GM20000 (cell line): ENCODE data around the gene EPX.
"Not testable (repeated sequence)": the region's sequence is repeated elsewhere in the genome, so short reads cannot be mapped to it uniquely, and the experiment has no call there.

Experiments used
- DNase-seq: peaks from one replicate; pipeline ENCODE4 v3.0.0; 2012; ENCODE audit warnings: low spot score
- TF ChIP-seq, protein P1 (sequence below): IDR thresholded peaks from 2 replicates; pipeline ENCODE4 v1.5.1; 2012; ENCODE audit warnings: mild to moderate bottlenecking, control low read depth; ENCODE audit errors: extremely low read depth, missing control alignments

Gene EPX, protein sequence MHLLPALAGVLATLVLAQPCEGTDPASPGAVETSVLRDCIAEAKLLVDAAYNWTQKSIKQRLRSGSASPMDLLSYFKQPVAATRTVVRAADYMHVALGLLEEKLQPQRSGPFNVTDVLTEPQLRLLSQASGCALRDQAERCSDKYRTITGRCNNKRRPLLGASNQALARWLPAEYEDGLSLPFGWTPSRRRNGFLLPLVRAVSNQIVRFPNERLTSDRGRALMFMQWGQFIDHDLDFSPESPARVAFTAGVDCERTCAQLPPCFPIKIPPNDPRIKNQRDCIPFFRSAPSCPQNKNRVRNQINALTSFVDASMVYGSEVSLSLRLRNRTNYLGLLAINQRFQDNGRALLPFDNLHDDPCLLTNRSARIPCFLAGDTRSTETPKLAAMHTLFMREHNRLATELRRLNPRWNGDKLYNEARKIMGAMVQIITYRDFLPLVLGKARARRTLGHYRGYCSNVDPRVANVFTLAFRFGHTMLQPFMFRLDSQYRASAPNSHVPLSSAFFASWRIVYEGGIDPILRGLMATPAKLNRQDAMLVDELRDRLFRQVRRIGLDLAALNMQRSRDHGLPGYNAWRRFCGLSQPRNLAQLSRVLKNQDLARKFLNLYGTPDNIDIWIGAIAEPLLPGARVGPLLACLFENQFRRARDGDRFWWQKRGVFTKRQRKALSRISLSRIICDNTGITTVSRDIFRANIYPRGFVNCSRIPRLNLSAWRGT

DNA sequence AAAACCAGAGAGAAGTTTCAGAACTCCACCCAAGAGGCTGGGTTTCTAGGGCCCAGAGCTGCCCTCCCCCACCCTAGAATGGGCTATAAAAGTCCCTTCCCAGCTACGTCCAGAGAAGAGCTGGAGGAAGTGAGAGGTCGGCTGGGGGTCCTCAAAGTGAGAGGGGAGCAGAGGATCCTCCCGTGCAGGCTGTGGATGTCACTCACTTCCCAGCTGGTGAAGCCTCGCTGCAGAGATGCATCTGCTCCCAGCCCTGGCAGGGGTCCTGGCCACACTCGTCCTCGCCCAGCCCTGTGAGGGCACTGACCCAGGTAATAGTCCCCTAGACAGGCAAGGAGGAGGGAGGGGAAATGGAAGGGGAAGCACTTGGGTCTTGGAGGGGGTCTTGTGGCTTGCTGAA lies at the start of gene EPX:
Gene EPX, plus strand, starts transcription at position 115 of the 400 bp plus-strand sequence. Its CDS starts 121 bp downstream, at position 236.
- TF ChIP-seq, protein P1, sequence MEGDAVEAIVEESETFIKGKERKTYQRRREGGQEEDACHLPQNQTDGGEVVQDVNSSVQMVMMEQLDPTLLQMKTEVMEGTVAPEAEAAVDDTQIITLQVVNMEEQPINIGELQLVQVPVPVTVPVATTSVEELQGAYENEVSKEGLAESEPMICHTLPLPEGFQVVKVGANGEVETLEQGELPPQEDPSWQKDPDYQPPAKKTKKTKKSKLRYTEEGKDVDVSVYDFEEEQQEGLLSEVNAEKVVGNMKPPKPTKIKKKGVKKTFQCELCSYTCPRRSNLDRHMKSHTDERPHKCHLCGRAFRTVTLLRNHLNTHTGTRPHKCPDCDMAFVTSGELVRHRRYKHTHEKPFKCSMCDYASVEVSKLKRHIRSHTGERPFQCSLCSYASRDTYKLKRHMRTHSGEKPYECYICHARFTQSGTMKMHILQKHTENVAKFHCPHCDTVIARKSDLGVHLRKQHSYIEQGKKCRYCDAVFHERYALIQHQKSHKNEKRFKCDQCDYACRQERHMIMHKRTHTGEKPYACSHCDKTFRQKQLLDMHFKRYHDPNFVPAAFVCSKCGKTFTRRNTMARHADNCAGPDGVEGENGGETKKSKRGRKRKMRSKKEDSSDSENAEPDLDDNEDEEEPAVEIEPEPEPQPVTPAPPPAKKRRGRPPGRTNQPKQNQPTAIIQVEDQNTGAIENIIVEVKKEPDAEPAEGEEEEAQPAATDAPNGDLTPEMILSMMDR, result no peak
- no peak for DNase-seq

DNA sequence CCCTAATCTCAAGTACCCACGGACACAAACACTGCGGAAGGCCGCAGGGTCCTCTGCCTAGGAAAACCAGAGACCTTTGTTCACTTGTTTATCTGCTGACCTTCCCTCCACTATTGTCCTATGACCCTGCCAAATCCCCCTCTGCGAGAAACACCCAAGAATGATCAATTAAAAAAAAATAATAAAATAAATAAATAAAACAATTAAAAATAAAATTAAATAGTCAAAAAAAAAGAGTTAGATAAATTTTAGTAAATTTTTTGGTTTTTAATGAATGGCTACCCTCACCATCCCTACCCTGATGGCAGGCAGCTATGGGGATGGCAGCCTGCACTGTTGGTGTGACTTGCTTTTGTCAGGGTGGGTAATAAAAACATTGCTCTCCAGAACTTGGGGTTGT lies 49.2 kb upstream of the EPX start:
- DNase-seq, result not testable (repeated sequence)

DNA sequence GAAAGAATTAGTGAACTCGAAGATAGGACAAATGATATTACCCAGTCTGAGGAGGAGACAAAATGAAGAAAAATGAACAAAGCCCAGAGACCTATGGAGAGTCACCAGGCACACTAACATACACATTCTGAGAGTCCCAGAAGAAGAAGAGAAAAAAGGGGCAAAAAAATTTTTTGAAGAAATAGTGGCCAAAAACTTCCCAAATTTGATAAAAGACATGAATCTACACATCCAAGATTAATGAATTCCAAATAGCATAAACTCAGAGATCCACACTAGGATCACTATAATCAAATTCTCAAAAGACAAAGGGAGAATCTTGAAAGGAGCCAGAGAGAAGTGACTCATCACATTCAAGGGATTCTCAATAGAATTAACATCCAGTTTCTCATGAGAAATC lies 47.7 kb upstream of the EPX start:
- no peak for DNase-seq
- TF ChIP-seq, protein P1, result no peak

DNA sequence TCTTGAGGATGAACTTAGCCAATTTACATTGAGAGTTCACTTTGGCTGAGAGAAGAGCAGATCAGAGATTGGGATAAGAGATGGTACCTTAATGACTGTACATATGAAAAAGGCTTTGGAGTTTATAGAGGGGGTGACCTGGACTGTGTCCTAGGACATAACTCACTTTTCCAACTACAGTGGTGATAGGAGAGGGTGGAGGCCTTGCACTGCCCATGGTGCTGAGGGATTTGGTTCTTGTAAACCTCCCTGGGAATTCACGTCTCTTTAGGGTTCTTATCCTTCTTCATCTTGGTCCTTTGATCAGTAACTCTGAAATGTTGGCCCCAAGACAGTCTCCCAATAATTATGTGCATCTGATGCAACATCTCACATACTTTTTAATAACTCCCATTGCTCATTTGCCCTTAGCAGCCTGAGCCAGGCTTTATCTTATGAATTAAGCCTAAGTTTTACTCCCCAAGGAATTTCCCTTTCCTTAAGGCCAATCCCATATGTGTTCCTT lies 44.5 kb upstream of the EPX start, which contains the start of gene OR4D1:
Gene OR4D1, plus strand, starts transcription at position 455 of the 505 bp plus-strand sequence. CDS start 6,770 bp downstream, outside the sequence.
- no peak for DNase-seq
- TF ChIP-seq, protein P1, result no peak

DNA sequence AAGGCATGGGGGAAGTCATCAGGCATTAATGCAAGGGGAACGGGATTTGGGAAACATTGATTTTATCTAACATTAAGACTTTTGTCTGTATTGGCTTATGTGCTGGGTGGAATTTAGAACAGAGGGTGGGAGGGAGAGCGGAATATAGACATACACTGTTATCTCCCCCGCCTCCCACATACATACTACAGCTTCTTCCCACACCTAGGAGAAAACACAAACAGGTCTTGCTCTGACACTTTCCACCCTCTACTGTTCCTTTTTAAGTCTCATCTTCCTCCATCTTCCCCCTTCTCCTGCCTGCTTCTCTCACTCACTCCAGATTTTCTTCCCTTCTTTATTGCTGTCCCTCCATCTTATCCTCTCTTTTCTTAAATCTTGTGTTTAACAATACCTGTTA lies 43.9 kb upstream of the EPX start:
- DNase-seq, result no peak
- TF ChIP-seq, protein P1, result no peak

DNA sequence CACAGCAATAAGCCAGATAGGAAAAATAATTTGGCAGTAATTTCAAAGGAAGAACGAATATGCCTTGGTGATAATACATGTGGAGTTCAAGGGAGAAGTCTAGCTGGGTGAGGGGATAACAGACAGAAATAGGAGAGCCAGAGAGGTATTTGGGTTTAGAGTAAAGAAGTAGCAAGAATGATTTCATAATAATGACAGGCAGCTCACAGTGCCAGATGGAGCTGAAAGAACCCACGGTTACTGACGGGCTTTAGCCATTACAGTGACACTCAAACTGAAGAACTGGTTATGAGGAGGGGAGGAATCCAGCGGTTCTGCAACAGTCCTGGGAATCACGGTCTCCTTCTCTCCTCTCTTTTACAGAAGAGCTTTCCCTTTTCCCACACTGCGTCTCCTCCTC lies 42.1 kb upstream of the EPX start:
- no peak for DNase-seq
- TF ChIP-seq, protein P1, result no peak

DNA sequence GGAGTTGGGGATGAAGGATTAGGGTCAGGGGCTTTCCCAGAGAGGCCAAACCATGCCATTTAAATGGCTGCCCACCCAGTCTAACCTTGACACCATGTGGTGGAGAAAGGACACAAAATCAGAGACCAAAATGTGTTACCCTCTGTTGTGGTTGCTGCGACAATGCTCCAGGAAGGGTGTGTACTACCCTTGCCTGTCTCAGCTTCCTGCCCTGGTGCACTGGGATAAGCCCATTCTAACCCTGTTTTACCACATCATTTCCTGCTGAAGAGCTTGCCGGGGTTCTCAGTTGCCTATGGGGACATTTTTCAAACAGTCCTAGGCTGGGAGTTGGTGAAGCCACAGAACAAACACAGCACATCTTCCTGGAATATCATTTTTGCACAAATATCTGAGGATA lies 39.5 kb upstream of the EPX start:
- no peak for DNase-seq

More for the DNA sequence above, 39.5 kb upstream of the EPX start:
- TF ChIP-seq, protein P1, result no peak
